CD4-positive, alpha-beta T cell treated with Interferon gamma for 1 hour (primary cell): ENCODE results near the gene TSHZ1.

Experiments
- DNase-seq: peaks from one replicate; pipeline ENCODE4 v3.0.0-alpha.2; 2020

TSHZ1 gene

DNA sequence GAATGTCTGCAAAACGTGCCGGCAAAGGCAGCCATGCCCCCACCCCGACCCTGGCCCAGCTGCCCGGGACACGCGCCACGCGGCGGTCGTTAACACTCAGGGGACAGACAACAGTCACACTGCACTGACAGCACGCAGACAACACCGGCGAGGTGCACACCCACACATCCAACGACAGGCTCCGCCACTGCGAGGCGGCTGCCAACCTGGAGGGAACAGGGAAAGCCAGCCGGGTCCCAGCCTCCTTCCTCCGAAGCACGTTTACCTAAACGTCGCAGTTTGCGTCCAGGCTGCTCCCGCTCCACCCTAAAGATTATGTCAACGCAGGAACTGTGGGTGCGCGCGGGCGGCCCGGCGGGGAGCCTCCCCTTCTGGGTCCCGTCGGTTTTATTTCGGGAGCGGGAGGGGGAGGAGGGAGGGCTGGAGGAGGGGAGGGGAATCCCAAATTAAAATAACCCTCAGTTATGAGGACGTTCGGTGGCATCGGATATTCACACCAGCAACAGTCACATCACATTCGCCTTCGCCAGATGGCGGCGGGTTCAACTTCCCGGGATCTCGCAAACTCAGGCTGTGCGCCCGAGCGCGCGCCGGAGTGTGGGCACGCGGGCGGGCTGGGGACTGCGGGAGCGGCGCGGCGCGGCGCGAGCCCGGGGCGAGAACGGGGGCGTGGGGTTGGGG lies 2.3 kb upstream of the TSHZ1 start:
- peak; percentile 28 for DNase-seq

- peak; percentile 11 for DNase-seq
These were observed 1.8 kb upstream of the TSHZ1 start for GRCh38 chr18:75208836-75209128.

- DNase-seq = peak; percentile 78
These were observed 1.3 kb upstream of the TSHZ1 start, which contains the start of gene PTGR3 for GRCh38 chr18:75209129-75209950. Gene PTGR3 (minus strand): TSS chr18:75209139. CDS start chr18:75209058, 81 bp downstream.

GRCh38 chr18:75209951-75210258 lies 692 bp upstream of the TSHZ1 start:
- no peak for DNase-seq

DNA sequence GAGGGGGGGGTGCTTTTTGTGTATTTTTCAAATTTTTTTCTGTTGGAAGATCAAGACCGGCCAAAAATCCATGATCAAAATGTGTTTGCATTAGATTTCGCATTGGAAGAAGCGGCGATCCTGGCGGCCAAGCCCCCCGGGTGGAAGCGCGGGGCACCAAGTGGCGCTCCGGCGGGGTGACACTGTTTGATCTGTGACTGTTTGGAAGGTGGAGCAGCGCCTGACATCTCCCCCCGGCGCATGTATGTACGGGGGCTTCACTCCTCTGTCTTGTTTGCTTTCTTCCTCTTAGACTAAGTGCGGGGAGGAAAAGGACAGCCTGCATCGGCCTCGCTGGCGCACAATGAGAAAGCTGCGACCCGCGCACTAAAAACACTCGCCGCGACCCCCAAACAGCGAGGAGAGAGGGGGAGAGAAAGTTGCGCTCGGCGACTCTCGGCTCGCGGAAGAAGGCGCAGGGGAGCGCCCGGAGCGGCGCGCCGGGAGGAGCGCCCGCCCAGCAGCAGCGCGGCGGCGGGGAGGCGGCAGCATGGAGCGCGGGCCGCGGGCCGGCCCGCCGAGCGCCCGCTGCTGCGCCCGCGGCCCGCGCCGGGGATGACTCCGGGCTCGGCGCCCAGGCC lies 515 bp downstream of the TSHZ1 start:
- DNase-seq = no peak

- DNase-seq = no peak
These were observed 992 bp downstream of the TSHZ1 start for GRCh38 chr18:75211626-75211952.

DNA sequence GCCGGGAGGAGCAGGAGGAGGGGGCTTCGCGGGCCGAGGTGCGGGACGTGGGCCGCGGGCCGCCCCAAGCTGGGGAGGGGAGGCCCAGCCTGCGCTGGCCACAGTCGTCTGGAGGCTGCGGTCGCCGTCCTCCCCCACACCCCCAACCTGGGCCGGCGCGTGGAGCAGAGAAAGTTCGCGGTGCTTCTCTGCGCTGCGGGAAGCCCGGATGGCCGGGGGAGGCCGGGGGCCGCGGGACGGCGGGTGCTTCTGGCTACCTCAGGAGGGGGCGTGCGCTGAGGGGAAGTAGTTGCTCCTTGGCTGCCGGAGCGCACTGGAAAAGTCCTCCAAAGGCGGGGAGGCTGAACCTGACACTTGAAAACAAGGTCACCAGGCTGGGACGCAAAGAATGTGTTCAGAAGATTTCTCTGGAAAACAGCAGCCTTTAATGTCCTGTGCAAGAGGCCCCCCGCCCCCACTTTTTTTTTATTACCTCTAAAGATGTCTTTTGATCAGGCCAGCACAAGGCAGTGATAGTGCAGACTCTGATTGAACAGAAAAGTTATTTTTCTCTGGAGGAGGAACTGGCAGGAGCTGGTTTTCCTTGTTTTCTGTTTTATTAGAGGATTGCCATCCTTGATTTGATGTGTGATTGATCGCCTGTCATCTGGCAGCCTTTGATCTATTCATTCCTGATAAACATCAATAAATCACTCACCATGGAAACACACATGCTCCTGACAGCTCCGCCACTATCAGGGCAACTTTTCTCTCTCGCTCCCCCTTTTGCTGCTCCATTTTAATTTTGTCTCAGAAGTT lies 1.6 kb downstream of the TSHZ1 start:
- DNase-seq = no peak

DNA sequence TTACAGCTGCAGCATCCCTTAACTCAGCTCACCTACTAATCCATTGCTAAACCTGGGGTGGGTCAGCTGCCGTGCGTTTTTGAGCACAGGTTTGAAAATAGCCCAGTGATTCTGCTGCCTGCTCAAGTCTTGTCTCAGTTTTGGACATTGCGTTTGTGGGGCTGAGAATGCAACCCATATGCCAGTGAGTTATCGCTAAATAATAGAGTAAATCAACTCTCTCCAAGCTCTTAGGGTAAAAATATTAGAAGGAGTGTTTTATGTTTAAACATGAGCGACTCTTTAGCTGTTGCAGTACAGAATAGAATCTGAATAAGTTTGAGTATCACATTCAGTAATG lies 2.1 kb downstream of the TSHZ1 start:
- no peak for DNase-seq

GRCh38 chr18:75213611-75214331 lies 3.2 kb downstream of the TSHZ1 start:
- DNase-seq = no peak

DNA sequence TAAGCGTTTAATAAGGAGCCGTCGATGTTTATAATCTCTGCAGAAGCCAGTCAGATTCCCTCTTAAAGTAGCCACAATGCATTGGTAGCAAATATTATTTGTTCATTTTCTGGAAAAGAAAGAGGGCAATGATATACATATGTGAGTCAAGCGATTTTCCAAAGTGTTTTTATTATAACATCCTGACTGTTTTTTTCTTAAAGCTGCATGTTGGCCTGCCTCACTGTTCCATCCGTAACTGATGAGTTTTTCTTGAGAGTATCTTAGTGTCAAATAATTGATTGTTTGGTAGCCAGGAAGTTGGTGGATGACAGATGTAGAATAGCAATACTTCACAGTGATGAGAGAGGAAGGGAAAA lies 3.7 kb downstream of the TSHZ1 start:
- DNase-seq = no peak

- no peak for DNase-seq
These were observed 4.3 kb downstream of the TSHZ1 start for GRCh38 chr18:75214766-75215510.

DNA sequence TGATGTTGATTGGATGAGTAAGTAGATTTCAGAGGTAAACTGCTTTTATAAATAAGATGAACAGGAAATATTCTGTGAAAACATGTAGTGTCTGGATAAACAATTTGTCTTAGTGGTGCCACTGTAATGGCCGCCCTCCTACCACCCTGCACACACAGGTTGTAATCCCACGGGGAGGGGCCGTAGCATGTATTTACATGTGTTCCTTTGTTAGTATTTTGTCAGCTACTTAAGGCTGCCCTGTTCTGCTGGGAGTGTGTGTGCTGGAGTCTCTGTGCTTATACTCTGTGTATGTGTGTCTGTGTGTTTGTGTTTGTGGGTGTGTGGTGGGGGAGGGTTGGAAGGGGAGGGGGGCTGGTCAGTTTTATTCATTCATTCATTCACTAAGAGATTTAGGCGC lies 5.1 kb downstream of the TSHZ1 start:
- DNase-seq = no peak

- no peak for DNase-seq
These were observed 5.8 kb downstream of the TSHZ1 start for GRCh38 chr18:75216212-75216910.

- DNase-seq = no peak
These were observed 6.5 kb downstream of the TSHZ1 start for GRCh38 chr18:75216911-75217689.

DNA sequence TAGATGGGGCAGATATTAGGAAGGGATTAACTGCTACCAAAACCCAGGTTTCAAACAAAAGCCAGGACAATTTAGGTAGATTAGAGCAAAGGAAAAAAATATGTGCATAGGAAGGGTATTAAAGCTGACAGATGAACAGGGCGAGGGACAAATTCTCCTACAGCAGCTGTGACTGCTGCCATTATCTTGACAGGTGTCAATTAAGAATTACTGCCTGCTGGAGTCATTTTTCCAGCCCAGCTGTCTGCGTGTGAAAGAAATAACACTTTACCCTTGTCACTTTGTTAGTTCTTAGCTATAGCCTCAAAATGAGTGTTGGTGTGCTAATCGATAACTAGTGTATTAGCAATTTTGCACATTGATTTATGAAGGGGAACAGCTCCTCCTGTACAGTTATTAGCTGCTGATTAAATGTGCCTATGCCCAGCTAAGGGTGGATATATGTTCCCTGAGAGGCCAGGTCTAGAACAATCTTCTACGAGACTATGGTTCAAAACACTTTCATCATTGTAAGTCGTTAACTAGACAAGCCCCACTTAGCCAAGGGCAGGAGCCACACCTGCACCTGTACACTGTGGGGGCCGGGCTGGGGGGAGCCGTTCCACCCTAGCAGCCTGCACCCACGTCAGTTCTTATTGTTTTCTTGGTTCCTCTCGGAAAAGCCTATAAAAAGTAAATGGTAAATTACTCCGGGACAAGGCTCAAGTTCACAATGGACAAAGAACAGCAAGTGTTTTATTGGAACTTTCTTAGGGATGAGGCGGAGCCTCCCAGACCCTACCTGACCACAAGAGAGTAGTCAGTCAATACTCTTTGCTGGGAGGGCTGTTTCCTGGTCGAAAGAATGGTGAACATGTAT lies 7.7 kb downstream of the TSHZ1 start:
- no peak for DNase-seq

GRCh38 chr18:75219745-75220375 lies 9.3 kb downstream of the TSHZ1 start:
- no peak for DNase-seq

GRCh38 chr18:75220551-75221355 lies 10.2 kb downstream of the TSHZ1 start:
- DNase-seq = no peak

- no peak for DNase-seq
These were observed 10.8 kb downstream of the TSHZ1 start for GRCh38 chr18:75221397-75221796.

GRCh38 chr18:75221897-75222296 lies 11.3 kb downstream of the TSHZ1 start:
- DNase-seq = no peak
